NCI-H128 (cell line): ENCODE data around the gene C1orf35.

Source experiments
- DNase-seq: peaks from one replicate; lab custom pipeline; 2025; ENCODE audit not compliant: unreplicated experiment; lab: John Stamatoyannopoulos, UW

Gene C1orf35

DNA sequence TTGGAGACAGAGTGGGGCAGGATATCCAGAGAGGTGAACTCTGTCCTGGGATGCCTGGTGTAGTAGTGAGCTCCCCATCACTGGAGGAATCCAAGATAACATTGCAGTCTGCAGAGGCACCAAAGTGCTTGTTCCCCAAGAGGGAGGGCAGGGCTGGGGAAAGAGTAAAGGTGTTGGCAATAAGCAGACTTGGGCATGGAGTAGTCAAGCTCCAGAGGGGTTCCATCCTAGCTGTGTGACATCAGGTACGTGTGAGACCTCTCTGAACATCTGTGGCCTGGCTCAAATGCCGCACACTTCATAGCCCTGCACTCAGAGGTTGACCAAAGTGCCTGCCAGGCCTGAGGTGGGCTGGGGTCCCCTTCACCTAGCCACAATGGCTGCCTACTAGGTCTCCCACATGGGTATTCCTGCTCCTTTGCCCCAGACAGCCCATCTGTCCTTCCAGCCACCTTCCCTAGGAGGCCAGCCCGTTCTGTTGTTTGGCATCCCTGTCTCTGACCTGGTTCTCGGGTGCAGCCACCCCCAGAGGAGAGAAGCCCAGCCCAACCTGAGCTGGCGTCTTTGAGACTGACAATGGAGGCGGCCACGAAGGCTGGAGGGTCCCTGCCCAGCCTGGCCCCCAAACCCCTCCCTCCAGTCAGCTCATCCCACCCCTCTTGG lies 23.4 kb downstream of the C1orf35 start:
- no peak for DNase-seq

DNA sequence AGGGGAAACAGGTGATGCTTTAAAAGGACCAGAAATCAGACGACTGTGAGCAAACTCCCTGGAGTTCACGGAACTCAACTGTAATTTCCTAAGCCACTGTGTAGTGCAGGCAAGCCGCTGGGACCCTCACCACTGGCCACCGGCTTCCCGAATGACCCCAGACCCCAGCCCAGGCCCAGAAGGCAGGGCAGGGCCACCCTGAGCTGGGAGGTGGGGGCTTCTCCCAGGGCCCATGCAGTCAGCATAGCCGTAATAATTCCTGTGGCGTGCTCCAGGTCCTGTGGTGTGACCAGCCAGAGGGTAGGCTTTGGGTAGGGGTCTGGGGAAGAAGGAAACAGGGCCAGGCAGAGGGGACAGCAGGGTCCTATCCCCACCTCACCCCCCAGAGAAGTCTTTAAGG lies 24.1 kb downstream of the C1orf35 start:
- no peak for DNase-seq

DNA sequence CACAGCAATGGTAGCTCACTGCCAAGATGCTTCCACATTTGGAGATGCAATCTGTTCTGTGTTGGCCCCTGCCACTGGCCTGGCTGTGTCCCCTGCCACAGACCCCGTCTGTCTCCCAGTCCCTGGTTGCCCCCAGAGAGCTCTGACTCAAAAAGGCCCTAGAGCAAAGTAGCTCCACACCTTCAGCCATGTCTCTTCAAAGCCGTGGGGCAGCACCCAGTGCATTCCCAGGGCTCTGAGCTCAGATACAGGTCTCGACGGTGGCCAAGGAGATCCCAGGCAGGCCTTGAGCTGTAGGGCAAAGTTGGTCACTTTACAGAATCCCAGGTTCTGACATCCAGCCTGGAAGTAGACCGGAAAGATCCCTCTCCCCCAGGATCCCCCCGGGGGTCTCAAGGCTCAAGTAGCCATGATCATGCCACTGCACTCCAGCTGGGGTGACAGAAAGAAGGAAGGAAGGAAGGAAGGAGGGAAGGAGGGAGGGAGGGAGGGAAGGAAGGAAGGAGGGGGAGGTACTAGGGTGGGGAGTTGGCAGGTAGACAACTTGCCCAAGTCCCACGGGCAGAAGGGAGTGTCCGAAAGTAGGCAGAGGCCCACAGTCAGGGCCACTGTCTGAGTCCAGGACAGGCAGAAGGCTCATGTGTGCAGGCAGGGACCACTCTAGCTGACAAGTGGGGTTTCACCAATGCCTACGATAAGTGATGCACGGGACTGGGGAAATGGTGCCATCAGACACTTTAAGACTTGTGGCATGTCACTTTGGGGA lies 25.4 kb downstream of the C1orf35 start:
- no peak for DNase-seq

DNA sequence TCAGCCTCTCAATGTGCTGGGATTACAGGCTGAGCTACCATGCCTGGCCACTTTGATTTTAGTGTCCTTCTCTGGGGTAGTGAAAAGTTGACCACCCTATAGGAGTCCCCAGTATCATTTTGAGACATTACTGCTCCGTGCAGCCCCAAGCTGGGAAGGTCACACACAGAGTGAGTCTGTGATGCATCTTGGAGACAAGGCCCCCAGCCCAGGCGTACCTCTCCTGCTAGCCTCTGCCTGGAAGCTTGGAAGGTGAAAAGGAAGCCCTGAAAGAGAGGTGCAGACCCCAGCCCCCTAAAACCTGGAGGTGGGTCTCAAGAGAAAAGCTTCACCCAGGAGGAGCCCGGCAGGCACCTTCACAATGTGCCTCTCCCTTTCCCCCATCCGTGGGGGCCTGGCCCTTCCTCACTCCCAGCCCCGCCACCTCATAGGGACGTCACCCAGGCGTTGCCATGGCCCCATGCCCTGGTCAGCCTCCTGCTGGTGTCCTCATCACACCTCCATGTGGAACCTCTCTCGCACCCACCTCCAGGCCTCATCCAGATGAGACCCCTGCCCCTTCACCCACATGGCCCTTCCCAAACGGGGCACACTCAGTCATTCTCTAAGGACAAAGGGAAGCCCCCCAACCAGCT lies 26.2 kb downstream of the C1orf35 start:
- DNase-seq, result no peak

DNA sequence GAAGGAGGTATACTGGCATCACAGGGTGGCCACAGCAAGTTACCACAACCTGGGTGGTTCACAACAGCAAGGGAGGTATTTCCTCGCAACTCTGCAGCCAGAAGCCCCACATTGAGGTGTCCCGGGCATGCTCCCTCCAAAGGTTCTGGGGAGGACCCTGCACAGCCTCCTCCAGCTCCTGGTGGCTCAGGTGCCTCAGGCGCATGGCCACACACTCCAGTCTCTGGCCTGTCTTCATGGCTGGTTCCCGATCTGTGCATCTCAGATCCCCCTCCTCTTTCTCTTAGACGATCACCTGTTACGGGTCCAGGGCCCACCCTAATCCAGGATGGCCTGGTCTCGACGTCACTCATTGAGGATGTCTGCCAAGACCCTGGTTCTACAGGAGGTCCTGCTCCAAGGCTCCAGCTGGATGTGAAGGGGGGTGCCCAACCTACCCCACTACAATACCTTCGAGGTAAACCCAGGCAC lies 27.3 kb downstream of the C1orf35 start:
- no peak for DNase-seq

DNA sequence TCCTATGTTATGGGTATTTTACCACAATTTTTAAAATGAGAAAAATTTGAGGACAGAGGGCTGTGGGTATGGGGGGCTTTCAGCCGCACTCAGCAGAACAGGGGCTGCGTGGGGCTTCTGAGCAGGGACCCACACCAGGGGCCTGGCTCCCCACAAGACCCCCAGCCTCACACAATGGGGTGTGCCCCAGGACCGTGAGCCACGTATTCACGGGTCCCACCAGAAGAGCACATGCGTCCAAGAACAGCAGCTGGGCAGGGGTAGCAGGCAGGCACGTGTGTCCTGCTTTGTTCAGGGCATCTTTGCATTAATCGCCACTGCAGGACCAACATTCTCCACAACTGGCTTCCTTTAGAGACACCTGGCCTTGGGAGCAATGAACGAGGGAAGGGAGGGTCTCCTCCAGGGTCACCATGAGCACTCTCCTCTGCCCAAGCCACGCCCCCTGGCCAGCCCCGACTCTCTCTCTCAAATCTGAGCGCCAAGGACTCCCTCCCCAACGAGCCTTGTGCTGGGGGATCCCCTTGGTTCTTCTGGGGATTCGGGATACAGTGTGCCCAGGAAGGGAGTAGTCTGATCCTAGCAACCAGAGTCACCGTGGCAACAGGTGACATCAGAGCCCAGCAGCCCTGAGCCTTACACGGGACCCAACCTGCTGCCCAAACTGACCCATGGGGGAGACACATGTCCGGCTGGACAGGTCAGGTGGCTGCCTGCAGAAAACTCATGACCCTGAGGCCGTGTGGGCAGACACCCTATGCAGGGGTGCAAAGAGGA lies 28.0 kb downstream of the C1orf35 start:
- DNase-seq, result no peak

DNA sequence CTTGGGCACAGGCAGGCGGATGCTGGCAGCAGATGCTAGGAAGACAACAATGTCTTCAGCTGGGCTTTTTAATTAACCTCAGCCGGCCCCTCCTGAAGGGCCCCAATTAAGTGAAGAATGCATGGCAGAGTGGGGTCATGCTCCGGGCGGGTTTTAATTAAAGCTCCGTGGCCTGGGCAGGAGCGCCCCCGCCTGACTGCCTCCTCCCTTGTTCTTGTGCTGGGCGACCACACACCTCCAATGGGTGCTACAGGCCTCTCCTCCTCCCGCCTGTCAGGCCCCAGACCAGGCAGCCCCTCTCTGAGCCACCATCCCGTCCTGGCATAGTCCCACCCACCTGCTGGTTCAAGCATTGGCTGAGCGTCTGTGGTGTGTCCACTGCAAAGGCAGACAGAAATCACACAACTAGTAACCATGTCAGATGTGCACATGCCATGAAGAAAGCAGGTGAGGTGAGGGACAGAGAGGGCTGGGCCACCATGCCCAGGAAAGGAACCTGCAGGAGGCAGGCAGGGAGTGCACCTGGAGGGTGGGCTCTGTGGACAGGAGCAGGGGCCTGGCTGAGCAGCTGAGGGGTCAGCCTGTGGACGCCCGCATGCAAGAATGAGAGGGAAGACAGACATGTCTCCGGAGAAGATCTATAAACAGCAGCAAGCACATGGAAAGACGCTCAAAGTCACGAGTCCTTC lies 29.1 kb downstream of the C1orf35 start:
- DNase-seq, result no peak

DNA sequence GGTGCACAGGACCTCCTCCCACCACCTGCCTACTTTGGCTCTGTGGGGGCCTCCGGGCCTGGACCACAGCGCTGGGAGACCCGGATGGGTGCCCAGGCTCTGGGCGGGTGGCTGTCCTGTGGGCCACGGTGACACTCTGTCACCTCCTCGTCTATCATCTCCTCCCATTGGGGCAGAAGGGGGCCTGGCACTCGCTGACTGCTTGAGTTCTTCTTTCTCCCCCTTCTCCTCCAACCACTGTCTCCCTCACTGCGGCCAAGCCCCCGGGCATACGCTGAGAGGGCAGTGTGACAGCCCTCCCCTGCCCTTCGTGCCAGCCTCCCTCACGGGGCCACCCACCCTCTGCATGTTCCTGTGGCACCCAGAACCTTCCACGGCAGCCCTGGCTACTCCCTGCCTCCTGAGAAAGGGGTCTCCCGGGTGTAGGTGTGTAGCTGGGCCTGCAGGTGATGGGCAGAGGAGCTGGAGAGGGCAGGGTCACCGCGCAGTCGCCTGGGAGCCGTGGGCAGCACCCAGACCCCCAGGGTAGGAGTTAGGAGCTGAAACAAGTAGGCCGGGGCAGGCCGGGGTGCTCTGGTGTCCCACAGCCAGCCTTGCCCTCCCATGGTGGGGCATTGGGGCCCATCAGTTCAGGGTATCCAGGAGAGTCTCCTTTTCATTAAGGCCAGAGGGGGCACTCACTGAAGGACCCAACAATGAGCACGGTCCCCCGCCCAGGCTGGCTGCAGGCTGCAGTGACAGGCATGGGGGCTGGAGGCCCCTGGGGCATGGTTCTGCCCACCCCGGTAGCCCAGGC lies 29.9 kb downstream of the C1orf35 start:
- no peak for DNase-seq

DNA sequence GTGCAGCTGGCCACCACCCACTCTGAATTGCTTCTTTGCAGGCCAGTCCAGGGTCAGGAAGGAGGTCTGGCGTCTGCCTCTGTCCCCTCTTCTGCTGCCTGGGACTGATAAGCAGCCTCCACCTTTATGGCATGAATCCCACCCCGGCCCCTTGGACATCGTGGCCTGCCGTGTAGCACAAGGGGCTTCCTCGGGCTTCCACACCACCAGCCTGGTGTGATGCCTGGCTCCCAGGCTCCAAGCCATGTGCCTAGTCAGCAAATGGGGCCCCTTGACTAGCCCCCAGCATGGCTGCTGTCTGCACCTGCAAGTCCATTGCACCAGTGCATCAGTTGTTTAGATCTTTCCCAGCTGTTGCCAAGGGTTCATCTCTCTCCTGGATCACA lies 30.5 kb downstream of the C1orf35 start:
- no peak for DNase-seq

DNA sequence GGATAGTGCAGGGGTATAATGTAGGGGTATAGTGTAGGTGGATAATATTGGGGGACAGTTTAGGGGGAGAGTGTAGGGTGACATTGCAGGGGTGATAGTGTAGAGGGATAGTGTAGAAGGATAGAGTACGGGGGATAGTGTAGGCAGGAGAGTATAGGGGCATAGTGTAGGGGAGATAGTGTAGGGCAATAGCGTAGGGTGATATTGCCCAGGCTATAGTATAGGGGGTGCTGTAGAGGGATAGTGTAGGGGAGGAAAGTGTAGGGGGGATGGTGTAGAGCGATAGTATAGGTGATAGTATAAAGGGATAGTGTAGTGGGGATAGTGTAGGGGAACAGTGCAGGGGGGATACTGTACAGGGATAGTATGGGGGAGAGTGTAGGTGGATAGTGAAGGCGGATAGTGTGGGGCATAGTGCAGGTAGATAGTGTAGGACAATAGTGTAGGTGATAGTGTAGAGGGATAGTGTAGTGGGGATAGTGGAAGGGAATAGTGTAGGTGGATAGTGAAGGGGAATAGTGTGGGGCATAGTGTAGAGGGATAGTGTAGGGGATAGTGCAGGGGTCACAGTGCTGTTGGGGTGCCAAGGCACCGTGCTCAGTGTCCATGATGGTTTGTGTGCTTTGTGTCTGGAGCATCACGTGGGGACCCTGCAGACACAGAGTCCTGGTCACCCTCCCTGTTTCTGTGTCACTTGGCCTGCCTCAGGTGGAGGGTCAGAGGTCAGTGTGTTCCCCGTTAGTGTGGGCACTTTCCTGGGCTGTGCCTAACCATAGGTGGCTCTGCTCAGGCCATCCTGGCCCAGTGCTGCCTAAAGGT lies 31.1 kb downstream of the C1orf35 start:
- DNase-seq, result no peak

DNA sequence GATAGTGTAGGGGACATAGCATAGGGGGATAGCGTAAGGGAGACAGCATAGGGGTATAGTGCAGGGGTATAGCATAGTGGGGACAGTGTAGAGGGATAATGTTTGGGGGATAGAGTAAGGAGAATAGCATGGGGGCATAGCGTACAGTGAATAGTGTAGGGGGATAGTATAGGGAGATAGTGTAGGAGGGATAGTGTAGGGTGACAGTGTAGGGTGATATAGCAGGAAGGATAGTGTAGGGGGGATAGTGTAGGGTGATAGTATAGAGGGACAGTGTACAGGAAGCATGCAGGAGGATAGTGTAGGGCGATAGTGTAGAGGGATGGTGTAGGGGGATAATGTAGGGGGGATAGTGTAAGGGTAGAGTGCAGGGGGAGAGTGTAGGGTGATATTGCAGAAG lies 32.3 kb downstream of the C1orf35 start:
- DNase-seq, result no peak

DNA sequence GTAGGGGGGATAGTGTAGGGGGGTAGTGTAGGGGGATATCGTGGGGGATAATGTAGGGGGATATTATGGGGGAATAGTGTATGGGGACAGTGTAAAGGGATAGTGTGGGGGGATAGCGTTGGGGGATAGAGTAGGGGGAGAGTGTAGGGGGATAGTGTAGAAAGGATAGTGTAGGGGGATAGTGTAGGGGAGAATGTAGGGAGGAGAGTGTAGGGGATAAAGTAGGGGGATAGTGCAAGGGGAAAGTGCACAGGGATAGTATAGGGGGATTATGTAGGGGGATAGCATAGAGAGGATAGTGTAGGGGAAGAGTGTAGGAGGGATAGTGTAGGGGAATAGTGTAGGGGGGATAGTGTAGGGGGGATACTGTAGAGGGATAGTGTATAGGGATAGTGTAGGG lies 33.0 kb downstream of the C1orf35 start:
- no peak for DNase-seq

DNA sequence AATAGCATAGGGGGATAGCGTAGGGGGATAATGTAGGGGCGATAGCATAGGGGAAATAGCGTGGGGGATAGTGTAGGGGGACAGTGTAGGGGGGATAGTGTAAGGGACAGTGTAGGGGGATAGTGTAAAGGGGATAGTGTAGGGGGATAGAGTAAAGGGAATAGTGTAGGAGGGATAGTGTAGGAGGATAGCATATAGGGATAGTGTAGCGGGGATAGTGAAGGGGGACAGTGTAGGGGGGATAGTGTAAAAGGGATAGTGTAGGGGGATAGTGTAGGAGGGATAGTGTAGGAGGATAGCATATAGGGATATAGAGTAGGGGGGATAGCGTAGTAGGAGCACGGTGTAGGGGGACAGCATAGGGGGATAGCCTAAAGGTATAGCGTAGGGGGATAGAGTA lies 34.8 kb downstream of the C1orf35 start:
- no peak for DNase-seq

DNA sequence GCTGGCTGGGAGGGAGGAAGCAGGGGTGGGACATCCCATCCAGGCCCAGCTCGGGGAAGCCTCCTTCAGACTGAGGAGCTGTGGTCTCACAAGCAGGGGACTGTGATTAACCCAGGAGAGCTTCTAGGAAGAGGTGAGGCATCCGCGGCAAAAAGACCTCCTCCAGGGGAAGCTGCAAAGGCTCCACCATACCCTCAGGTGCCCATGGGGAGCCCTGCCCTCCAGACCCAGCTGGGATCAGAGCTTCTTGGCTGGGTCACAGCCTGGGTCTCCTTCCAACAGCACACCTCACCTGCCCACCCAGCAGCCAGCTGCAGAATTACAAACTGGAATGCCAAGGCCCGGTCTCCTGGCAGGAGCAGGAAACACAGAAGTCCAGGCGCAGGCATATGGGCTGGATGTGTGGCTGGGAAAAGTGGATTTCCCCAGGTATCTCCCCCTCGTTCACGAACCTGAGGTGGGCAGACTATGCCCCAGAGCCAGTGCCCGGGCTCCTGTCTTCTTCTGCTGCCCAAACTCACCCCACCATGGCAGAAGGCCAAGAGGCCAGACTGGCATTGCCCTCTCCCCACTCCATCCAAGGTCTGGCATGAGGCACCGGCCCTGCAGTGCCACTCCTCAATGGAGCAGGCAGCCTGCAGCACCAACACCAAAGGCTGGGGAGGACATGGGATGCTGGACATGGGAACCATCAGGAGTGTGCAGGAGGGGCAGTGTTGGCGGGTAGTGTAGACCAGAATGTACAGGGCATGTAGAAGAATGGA lies 36.1 kb downstream of the C1orf35 start:
- no peak for DNase-seq

DNA sequence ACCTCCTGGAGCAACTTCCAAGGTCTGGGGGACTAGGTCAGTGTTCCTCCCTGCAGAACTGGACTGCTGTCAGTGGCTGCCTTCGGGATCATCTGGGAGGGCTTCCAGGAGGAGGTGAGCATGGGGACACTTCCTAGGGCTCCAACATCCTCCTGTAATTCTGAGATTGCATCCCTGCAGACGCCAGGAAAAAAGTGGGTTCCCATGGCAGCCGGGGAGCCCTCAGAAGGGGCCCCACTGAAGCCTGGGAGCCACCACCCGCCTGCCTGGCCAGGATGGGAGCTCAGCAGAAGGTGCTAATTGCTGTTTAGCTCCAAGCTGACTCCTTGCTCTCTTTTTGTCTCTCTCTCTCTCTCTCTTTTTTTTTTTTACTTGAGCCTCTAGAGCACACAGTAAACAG lies 36.7 kb downstream of the C1orf35 start:
- DNase-seq, result no peak

DNA sequence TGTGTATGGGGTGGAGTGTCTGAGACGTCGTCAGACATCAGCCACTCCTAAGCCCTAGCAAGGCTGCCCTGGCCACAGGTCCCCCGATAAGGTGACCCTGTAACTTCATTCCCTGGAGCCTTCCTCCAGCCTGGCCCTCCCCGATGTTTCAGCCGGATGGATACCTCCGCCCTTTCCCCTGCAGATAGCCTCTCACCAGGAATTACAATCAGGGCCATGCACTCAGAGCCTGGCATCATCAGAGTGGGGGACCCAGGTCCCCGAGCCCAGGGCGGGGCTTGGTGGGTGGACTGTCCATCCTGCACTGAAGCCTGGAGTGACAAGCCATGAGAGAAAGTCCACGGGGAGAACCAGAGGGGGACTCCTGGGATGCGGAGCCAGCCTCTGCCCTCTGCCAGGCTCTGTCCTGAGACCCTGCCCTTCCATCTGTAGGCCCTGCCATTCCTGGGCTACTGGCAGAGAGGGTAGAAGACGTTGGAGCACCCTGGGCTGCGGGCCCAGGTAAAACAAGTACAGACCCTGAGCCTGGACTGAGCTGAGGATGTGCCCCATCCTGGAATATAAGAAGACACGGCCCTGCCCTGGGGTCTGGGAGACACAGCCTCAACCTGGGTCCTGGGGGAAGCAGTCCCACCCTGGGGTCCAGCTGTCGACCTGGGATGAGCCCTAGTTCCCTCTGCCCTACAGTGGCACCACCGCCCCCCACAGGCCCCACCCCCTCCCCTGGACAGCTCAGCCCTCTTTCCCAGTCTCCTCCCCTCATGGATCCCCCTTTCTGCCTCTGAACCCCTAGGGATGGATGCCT lies 37.4 kb downstream of the C1orf35 start:
- no peak for DNase-seq

DNA sequence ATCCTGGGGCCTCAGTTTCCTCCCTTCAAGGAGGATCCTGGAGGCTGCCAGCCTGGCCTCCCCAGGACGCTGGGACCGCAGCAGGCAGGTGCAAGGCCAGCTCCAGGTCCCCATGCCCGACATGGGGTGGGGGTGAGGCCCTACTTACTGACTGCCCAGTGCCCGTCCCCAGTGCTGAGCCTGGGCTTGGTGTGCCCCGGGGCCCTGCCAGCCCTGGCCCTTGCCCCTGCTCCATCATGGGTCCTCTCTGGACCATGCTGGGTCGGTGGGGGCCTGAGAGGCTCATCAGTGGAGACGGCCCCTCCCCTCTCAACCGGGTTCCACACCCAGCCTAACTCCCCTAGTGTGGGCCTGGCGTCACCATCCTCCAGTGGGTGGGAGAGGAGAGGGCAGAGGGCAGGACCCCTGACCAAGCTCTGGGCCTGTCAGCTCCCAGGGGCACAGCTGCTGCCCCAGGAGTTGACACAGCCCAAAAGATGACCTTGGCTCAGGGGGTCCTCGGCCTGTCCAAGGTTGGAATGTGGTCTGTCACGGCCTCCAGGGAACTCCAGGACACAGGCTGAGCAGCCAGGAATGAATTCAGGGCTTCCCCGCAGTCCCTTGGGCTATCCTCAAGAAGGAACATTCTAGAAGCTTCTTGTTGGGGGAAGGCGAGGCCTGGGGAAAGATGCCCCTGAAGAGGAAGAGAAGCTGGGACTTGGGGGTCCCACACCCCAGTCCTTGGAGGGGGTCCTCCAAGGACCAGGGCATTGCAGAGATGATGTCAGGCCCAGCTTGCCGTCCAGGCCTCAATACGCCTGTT lies 38.2 kb downstream of the C1orf35 start:
- no peak for DNase-seq
